Caco-2 (cell line): ENCODE data around the gene HLF. TPM values are rescaled to one million over a fixed set of nuclear protein-coding genes. Genes with fewer than 3 reads are reported as not detected.

ENCODE experiments used
- BruUV-seq: library from RNA; stranded (reverse); fragments of 400-500 nt; replicated peaks from 2 replicates; lab custom pipeline; 2021; lab: Mats Ljungman, UMichigan
- CTCF ChIA-PET: fragments of 300-600 bp; sonication (Branson Sonifier 250); formaldehyde crosslinking; loops from one replicate; lab custom pipeline; 2022; ENCODE audit warnings: antibody characterized with exemption; lab: Charles Lee
- POLR2A ChIA-PET: fragments of 300-600 bp; sonication (Branson Sonifier 250); formaldehyde crosslinking; loops from one replicate; lab custom pipeline; 2022; ENCODE audit warnings: antibody characterized with exemption; lab: Charles Lee
- DNase-seq, 2 experiments: peaks; one replicate each; pipeline versions ENCODE4 v3.0.0 to v3.0.0-alpha.2; 2020 to 2022
- H3K27me3 ChIP-seq: replicated peaks from 2 replicates; pipeline ENCODE4 v1.6.0; 2011; ENCODE audit warnings: low read length; ENCODE audit not compliant: control insufficient read depth, insufficient read depth
- H3K36me3 ChIP-seq: 2 replicates; pipeline ENCODE4 v1.5.1; 2011; ENCODE audit warnings: low read length; ENCODE audit not compliant: control insufficient read depth, insufficient read depth
- H3K4me1 ChIP-seq: fragments of 250-450 bp; sonication (Bioruptor Pico); 2 replicates; pipeline ENCODE4 v1.5.1; 2020; ENCODE audit warnings: mild to moderate bottlenecking
- H3K4me3 ChIP-seq: 2 replicates; pipeline ENCODE4 v1.5.1; 2011; ENCODE audit warnings: low read depth, mild to moderate bottlenecking, control low read depth, low read length
- H3K9me3 ChIP-seq: fragments of 250-450 bp; sonication (Bioruptor Pico); 2 replicates; pipeline ENCODE4 v1.5.1; 2020; ENCODE audit warnings: mild to moderate bottlenecking, moderate library complexity
- H3K27ac Mint-ChIP-seq: one replicate; pipeline ENCODE4 v1.8.0; 2022; ENCODE audit warnings: mixed read lengths; ENCODE audit not compliant: unreplicated experiment
- H3K27me3 Mint-ChIP-seq: one replicate; pipeline ENCODE4 v1.8.0; 2022; ENCODE audit warnings: mixed read lengths; ENCODE audit not compliant: insufficient read depth, unreplicated experiment
- H3K36me3 Mint-ChIP-seq: one replicate; pipeline ENCODE4 v1.8.0; 2022; ENCODE audit warnings: mild to moderate bottlenecking, mixed read lengths; ENCODE audit not compliant: insufficient read depth, unreplicated experiment
- H3K4me1 Mint-ChIP-seq: one replicate; pipeline ENCODE4 v1.8.0; 2022; ENCODE audit warnings: low read depth, mixed read lengths; ENCODE audit not compliant: unreplicated experiment
- H3K4me3 Mint-ChIP-seq: one replicate; pipeline ENCODE4 v1.8.0; 2022; ENCODE audit warnings: mild to moderate bottlenecking, moderate library complexity, mixed read lengths; ENCODE audit not compliant: unreplicated experiment
- H3K9me3 Mint-ChIP-seq: one replicate; pipeline ENCODE4 v1.8.0; 2022; ENCODE audit warnings: mixed read lengths; ENCODE audit not compliant: unreplicated experiment
- CTCF ChIP-seq, 2 experiments: fragments of 200-600 bp in 1 of 2; IDR thresholded peaks; 1 replicate in 1 of 2; 2 replicates in 1 of 2; pipeline versions ENCODE4 v1.5.1 to v1.8.0; 2011 to 2022; ENCODE audit warnings: antibody characterized with exemption in 1 of 2, control low read depth in 1 of 2, inconsistent platforms in 1 of 2, low read depth in 1 of 2, low read length in 1 of 2, mild to moderate bottlenecking in 1 of 2, moderate library complexity in 1 of 2; ENCODE audit not compliant: insufficient read depth in 1 of 2, severe bottlenecking in 1 of 2, unreplicated experiment in 1 of 2
- intact Hi-C: fragments of 100-400 bp; cut with micrococcal nuclease; formaldehyde crosslinking; loops from one replicate; pipeline ENCODE4 v1.10.0; 2022; ENCODE audit not compliant: unreplicated experiment
- total RNA-seq: library from RNA; stranded (reverse); gene quantifications from 2 replicates; pipeline ENCODE4 v1.2.3, GENCODE V29; 2022

HLF gene
- total RNA-seq, 1 experiment from 2014 or later: 19.8 TPM

- POLR2A ChIA-PET: interaction anchor here (0.6 to 3.2 kb wide), 2 partner anchors 10 to 21 kb away, joined by 9 to 14 read pairs; no protein-coding TSS in a partner anchor
- no peaks in the 10 kb centered on the region for H3K9me3 Mint-ChIP-seq
- H3K4me3 ChIP-seq: peak overlapping the region; percentile 66
- peaks cover 14% of the 10 kb centered on the region for H3K4me1 Mint-ChIP-seq
- H3K27me3 Mint-ChIP-seq: no peaks in the 10 kb centered on the region
- H3K9me3 ChIP-seq: no peaks in the 10 kb centered on the region
- peak overlapping the region; percentile 84 for H3K4me3 Mint-ChIP-seq
- no TSS peak for BruUV-seq
- intact Hi-C loops: loop anchor here (1.0 kb wide), 4 partner anchors 24 to 85 kb away; no protein-coding TSS in a partner anchor
- no peaks in the 10 kb centered on the region for H3K36me3 ChIP-seq
- no peaks in the 10 kb centered on the region for H3K4me1 ChIP-seq
- H3K27me3 ChIP-seq: no peaks in the 10 kb centered on the region
- TF ChIP-seq CTCF (IDR thresholded peaks at IDR 0.05; ENCODE audit: insufficient read depth in 1 of 2, low read depth in 1 of 2, low read length in 1 of 2, severe bottlenecking in 1 of 2, unreplicated experiment in 1 of 2): no peak
- CTCF ChIA-PET: interaction anchor here (1.0 to 2.4 kb wide), 2 partner anchors 25 to 270 kb away, joined by 3 to 14 read pairs; no protein-coding TSS in a partner anchor
- peak overlapping the region; percentile 32 for H3K27ac Mint-ChIP-seq
- peak in 1 of 2 experiments; percentile 11 for DNase-seq
- peaks cover 10% of the 10 kb centered on the region for H3K36me3 Mint-ChIP-seq
These were observed 1.0 kb upstream of the HLF start for GRCh38 chr17:55263569-55264277.

DNA sequence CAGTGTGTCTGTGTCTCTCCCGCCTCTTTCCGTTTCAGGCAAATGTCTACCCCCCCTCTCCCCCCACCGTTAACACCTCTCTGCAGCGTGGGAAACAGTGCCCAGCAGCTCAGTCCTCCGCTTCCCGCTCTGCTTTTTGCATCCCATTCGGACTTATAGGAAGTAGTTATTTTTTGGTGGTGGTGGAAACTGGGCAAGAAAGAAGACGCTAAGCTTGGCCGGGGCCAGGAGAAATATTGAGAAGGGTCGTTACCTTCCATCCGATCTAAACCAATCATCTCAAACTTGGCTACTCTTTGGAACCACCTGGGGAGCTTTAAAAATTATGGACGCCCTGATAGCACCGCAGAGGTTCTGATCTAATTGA lies 499 bp upstream of the HLF start:
- Histone ChIP-seq H3K4me1 (no peaks in the 10 kb centered on the region), H3K36me3 (no peaks in the 10 kb centered on the region), H3K9me3 (no peaks in the 10 kb centered on the region), H3K27me3 (no peaks in the 10 kb centered on the region), H3K4me3 (peak overlapping the region; percentile 66)
- Mint-ChIP-seq H3K36me3 (peaks cover 11% of the 10 kb centered on the region), H3K9me3 (no peaks in the 10 kb centered on the region), H3K27me3 (no peaks in the 10 kb centered on the region), H3K4me3 (peak overlapping the region; percentile 84), H3K4me1 (peaks cover 14% of the 10 kb centered on the region), H3K27ac (peak overlapping the region; percentile 32)
- POLR2A ChIA-PET: interaction anchor here (0.6 to 3.2 kb wide), 2 partner anchors 11 to 21 kb away, joined by 9 to 14 read pairs; no protein-coding TSS in a partner anchor
- no peak for TF ChIP-seq CTCF (IDR thresholded peaks at IDR 0.05; ENCODE audit: insufficient read depth in 1 of 2, low read depth in 1 of 2, low read length in 1 of 2, severe bottlenecking in 1 of 2, unreplicated experiment in 1 of 2)
- BruUV-seq: no TSS peak
- intact Hi-C loops: loop anchor here (1.0 kb wide), 4 partner anchors 23 to 84 kb away; no protein-coding TSS in a partner anchor
- DNase-seq: peak in 1 of 2 experiments; percentile 16
- CTCF ChIA-PET: interaction anchor here (2.4 kb wide), 1 partner anchor 26 kb away, joined by 14 read pairs; no protein-coding TSS in a partner anchor

GRCh38 chr17:55265311-55266021 lies 706 bp downstream of the HLF start:
- no peaks in the 10 kb centered on the region for H3K36me3 ChIP-seq
- Mint-ChIP-seq H3K4me1 (peaks cover 14% of the 10 kb centered on the region), H3K9me3 (no peaks in the 10 kb centered on the region), H3K27ac (peak overlapping the region; percentile 39), H3K27me3 (no peaks in the 10 kb centered on the region), H3K4me3 (peak overlapping the region; percentile 84), H3K36me3 (peaks cover 11% of the 10 kb centered on the region)
- H3K9me3 ChIP-seq: no peaks in the 10 kb centered on the region
- CTCF ChIA-PET: interaction anchor here (0.5 to 2.4 kb wide), 8 partner anchors 20 to 88 kb away, joined by 3 to 14 read pairs (median 6); no protein-coding TSS in a partner anchor
- peak overlapping the region; percentile 66 for H3K4me3 ChIP-seq
- POLR2A ChIA-PET: interaction anchor here (0.6 to 3.2 kb wide), 5 partner anchors 19 to 201 kb away, joined by 3 to 15 read pairs (median 11); no protein-coding TSS in a partner anchor
- intact Hi-C loops: no loop called here
- no peaks in the 10 kb centered on the region for H3K27me3 ChIP-seq
- BruUV-seq: TSS peak; percentile 68
- TF ChIP-seq CTCF (IDR thresholded peaks at IDR 0.05; ENCODE audit: insufficient read depth in 1 of 2, low read depth in 1 of 2, low read length in 1 of 2, severe bottlenecking in 1 of 2, unreplicated experiment in 1 of 2): no peak
- DNase-seq: peak in 1 of 2 experiments; percentile 56
- no peaks in the 10 kb centered on the region for H3K4me1 ChIP-seq
